ENCODE measurements around the gene ATG2B. TPM values are rescaled to one million over a fixed set of nuclear protein-coding genes. Genes with fewer than 3 reads are reported as not detected.

The ATG2B gene
- total and polyA plus RNA-seq, 2 donors (not counting 3 experiments of a cell fraction or from before 2014, with no cell fraction given): 5.9 to 17.8 TPM

DNA sequence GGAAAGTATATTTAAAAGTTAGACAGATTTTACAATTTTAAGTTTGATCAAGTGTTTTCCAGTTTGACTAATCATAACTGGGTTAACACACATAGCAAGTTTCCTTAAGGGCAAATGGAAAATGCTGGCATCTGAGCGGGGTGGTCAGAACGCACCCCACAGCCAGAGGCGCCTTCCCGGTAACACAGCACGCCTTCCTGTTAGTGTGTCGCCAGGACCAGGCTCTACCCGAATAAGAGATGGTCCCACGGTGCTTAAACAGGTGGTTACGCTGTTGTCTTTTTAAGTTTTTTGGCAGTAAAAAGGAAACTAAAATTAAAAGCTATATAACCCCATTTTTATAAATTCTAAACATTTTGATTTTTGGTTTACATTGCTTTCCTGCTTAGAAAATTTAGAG is 79.1 kb downstream of the ATG2B start:
- Histone ChIP-seq H3K27me3 (ENCODE audit: control insufficient read depth in 2 of 2, insufficient read depth in 2 of 2, low read length in 2 of 2) (no peaks in the 10 kb centered on the region), H3K9me3 (replicated peaks; ENCODE audit: control insufficient read depth, insufficient read depth, low read length) (no peaks in the 10 kb centered on the region), H3K9ac (replicated peaks; ENCODE audit: extremely low read depth, insufficient read depth, low read length) (no peak overlapping the region), H4K20me1 (replicated peaks; ENCODE audit: control insufficient read depth, extremely low read depth, insufficient read depth, low read length) (no peaks in the 10 kb centered on the region), H2AFZ (ENCODE audit: low read depth, low read length) (no peak overlapping the region), H3K27ac (ENCODE audit: insufficient read depth, low read depth, low read length) (no peak overlapping the region), H3K36me3 (ENCODE audit: control insufficient read depth in 2 of 2, extremely low read depth in 1 of 2, insufficient read depth in 2 of 2, low read length in 2 of 2) (no peaks in the 10 kb centered on the region), H3K4me1 (ENCODE audit: control insufficient read depth, extremely low read depth, insufficient read depth, low read length) (no peaks in the 10 kb centered on the region), H3K4me2 (ENCODE audit: insufficient read depth, low read length) (no peak overlapping the region), H3K9me1 (replicated peaks; ENCODE audit: control insufficient read depth, extremely low read depth, insufficient read depth, low read length) (no peaks in the 10 kb centered on the region), H3K4me3 (replicated peaks in 1 of 3; ENCODE audit: insufficient read depth in 1 of 3, low read depth in 1 of 3, low read length in 3 of 3) (no peak overlapping the region), H3K79me2 (ENCODE audit: control insufficient read depth, insufficient read depth, low read length) (no peaks in the 10 kb centered on the region)
- no TSS peak for BruUV-seq (replicated peaks)
- intact Hi-C loops (cut with micrococcal nuclease) (no loop called here), dilution Hi-C loops (cut with MboI; ENCODE audit: extremely low pct_ligation_motif_present, low sequenced_read_pairs) (no loop called here)
- CTCF ChIA-PET: interaction anchor here (4.4 kb wide), 1 partner anchor 9 kb away, joined by 24 read pairs; no protein-coding TSS in a partner anchor
- no peak for TF ChIP-seq MYC (IDR thresholded peaks at IDR 0.05; ENCODE audit: low read depth, low read length)
- TF ChIP-seq GATA2 (IDR thresholded peaks at IDR 0.05; ENCODE audit: insufficient read depth, insufficient read length, low read depth, low read length): no peak
- no peak for TF ChIP-seq EZH2 (IDR thresholded peaks at IDR 0.05; ENCODE audit: borderline replicate concordance, low read depth, low read length, severe bottlenecking)
- FAIRE-seq: no peak
- POLR2A ChIA-PET: no interaction called here
- no peak for DNase-seq (ENCODE audit: low read depth, low spot score)

DNA sequence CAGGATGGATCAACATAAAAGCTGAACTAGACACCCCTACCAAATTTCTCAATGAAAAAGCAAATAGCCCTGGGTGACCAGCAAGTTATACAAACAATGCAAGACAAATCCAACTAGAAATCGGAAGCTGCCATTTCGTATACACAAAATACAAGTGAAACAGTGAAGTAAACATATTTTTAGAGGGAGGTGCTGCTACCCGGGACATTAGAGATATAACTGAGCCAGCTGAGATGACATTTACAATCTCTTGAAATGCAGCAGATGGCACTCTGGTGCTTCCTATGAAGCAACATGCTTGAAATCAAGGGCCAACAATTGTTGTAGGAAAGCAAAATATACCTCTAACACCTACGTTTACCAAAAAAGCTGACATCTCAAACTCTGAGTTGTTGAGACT is 81.7 kb downstream of the ATG2B start:
- BruUV-seq (replicated peaks): no TSS peak
- no peaks in the 10 kb centered on the region for H4K20me1 ChIP-seq (replicated peaks; ENCODE audit: control insufficient read depth, extremely low read depth, insufficient read depth, low read length)
- dilution Hi-C loops (cut with MboI; ENCODE audit: extremely low pct_ligation_motif_present, low sequenced_read_pairs) (no loop called here), intact Hi-C loops (cut with micrococcal nuclease) (no loop called here)
- ChIA-PET CTCF (no interaction called here), POLR2A (no interaction called here)
- no peaks in the 10 kb centered on the region for H3K27me3 ChIP-seq (ENCODE audit: control insufficient read depth in 2 of 2, insufficient read depth in 2 of 2, low read length in 2 of 2)
- H3K36me3 ChIP-seq (ENCODE audit: control insufficient read depth in 2 of 2, extremely low read depth in 1 of 2, insufficient read depth in 2 of 2, low read length in 2 of 2): no peaks in the 10 kb centered on the region
- H3K9me1 ChIP-seq (replicated peaks; ENCODE audit: control insufficient read depth, extremely low read depth, insufficient read depth, low read length): no peaks in the 10 kb centered on the region
- H2AFZ ChIP-seq (ENCODE audit: low read depth, low read length): no peak overlapping the region
- no peaks in the 10 kb centered on the region for H3K4me1 ChIP-seq (ENCODE audit: control insufficient read depth, extremely low read depth, insufficient read depth, low read length)
- H3K9me3 ChIP-seq (replicated peaks; ENCODE audit: control insufficient read depth, insufficient read depth, low read length): no peaks in the 10 kb centered on the region
- no peaks in the 10 kb centered on the region for H3K79me2 ChIP-seq (ENCODE audit: control insufficient read depth, insufficient read depth, low read length)
- no peak for FAIRE-seq
- TF ChIP-seq FOS (IDR thresholded peaks at IDR 0.05; ENCODE audit: borderline replicate concordance, insufficient read depth, low read length) (no peak), GATA2 (IDR thresholded peaks at IDR 0.05; ENCODE audit: insufficient read depth, insufficient read length, low read depth, low read length) (no peak), JUN (IDR thresholded peaks at IDR 0.05; ENCODE audit: borderline replicate concordance, insufficient read depth, insufficient read length, low read depth) (no peak), POLR2A (IDR thresholded peaks at IDR 0.05; ENCODE audit: low read depth, low read length) (no peak), MYC (IDR thresholded peaks at IDR 0.05; ENCODE audit: low read depth, low read length) (no peak), EZH2 (IDR thresholded peaks at IDR 0.05; ENCODE audit: borderline replicate concordance, low read depth, low read length, severe bottlenecking) (no peak), POLR2AphosphoS5 (IDR thresholded peaks at IDR 0.05; ENCODE audit: insufficient read depth, low read depth, low read length) (no peak)
- TF ChIP-seq, protein P1, sequence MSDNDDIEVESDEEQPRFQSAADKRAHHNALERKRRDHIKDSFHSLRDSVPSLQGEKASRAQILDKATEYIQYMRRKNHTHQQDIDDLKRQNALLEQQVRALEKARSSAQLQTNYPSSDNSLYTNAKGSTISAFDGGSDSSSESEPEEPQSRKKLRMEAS (IDR thresholded peaks at IDR 0.05; ENCODE audit: insufficient read depth, insufficient read length): no peak
- TF ChIP-seq, protein P2, sequence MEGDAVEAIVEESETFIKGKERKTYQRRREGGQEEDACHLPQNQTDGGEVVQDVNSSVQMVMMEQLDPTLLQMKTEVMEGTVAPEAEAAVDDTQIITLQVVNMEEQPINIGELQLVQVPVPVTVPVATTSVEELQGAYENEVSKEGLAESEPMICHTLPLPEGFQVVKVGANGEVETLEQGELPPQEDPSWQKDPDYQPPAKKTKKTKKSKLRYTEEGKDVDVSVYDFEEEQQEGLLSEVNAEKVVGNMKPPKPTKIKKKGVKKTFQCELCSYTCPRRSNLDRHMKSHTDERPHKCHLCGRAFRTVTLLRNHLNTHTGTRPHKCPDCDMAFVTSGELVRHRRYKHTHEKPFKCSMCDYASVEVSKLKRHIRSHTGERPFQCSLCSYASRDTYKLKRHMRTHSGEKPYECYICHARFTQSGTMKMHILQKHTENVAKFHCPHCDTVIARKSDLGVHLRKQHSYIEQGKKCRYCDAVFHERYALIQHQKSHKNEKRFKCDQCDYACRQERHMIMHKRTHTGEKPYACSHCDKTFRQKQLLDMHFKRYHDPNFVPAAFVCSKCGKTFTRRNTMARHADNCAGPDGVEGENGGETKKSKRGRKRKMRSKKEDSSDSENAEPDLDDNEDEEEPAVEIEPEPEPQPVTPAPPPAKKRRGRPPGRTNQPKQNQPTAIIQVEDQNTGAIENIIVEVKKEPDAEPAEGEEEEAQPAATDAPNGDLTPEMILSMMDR (IDR thresholded peaks at IDR 0.05; ENCODE audit: extremely low read depth in 1 of 2, insufficient read depth in 1 of 2, low read depth in 1 of 2, low read length in 2 of 2): no peak
- DNase-seq (ENCODE audit: low read depth, low spot score): no peak
- H3K27ac ChIP-seq (ENCODE audit: insufficient read depth, low read depth, low read length): no peak overlapping the region
- H3K9ac ChIP-seq (replicated peaks; ENCODE audit: extremely low read depth, insufficient read depth, low read length): no peak overlapping the region
- H3K4me3 ChIP-seq (replicated peaks in 1 of 3; ENCODE audit: insufficient read depth in 1 of 3, low read depth in 1 of 3, low read length in 3 of 3): no peak overlapping the region
- H3K4me2 ChIP-seq (ENCODE audit: insufficient read depth, low read length): no peak overlapping the region

Measured in endothelial cell of umbilical vein (primary cell).